ENCODE data around the gene ATF1. TPM values are rescaled to one million over a fixed set of nuclear protein-coding genes. Genes with fewer than 3 reads are reported as not detected.

ATF1 gene
- total and polyA plus RNA-seq, 8 donors: 0.58 to 42.0 (median 14.5) TPM

DNA sequence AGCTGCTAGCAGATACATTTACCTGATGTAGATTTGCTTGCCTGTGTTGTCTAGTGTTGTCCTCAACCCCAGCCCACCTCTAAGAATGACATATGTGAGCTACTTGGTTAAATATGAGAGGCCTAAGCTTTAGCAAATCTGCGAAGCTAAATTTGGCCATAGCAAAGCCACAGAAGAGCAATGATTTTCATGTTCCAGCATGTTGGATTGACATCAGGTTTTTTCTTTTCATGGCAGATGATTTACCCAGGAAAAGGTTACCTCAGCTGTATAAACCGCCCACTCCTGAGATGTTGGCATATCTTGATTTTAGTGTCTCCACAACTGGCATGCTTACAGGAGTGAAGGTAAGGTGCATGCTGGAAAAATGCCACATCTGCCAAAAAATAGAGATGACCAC is 36.4 kb upstream of the ATF1 start:
- no peak for DNase-seq
- H3K27ac ChIP-seq: no peak overlapping the region
- H3K9me3 ChIP-seq: no peaks in the 10 kb centered on the region
- WGBS, 5 donors: 85 to 98% (median 95%) methylated on average over 2 of the region's 2 CpGs
- H3K4me1 ChIP-seq: peaks cover 0 to 16% (median 3%) of the 10 kb centered on the region in 4 donors
- TF ChIP-seq POLR2A (IDR thresholded peaks at IDR 0.05): no peak
- no peak for TF ChIP-seq EP300 (IDR thresholded peaks at IDR 0.05)
- TF ChIP-seq CTCF (IDR thresholded peaks at IDR 0.05): no peak
- intact Hi-C loops (cut with DNase I; ENCODE audit: low total_unique reads): no loop called here
- no peaks in the 10 kb centered on the region for H3K27me3 ChIP-seq
- peaks cover 72 to 100% (median 100%) of the 10 kb centered on the region in 4 donors for H3K36me3 ChIP-seq
- H3K4me3 ChIP-seq: no peak overlapping the region

- intact Hi-C loops (cut with DNase I; ENCODE audit: low total_unique reads): no loop called here
- peaks cover 71 to 100% (median 100%) of the 10 kb centered on the region in 4 donors for H3K36me3 ChIP-seq
- H3K9me3 ChIP-seq: no peaks in the 10 kb centered on the region
- no peak for TF ChIP-seq CTCF (IDR thresholded peaks at IDR 0.05)
- TF ChIP-seq EP300 (IDR thresholded peaks at IDR 0.05): no peak
- no peak for TF ChIP-seq POLR2AphosphoS5 (IDR thresholded peaks at IDR 0.05)
- no peaks in the 10 kb centered on the region for H3K27me3 ChIP-seq
- DNase-seq: no peak
- no peak overlapping the region for H3K27ac ChIP-seq
- H3K4me1 ChIP-seq: peaks cover 0 to 16% (median 3%) of the 10 kb centered on the region in 4 donors
- H3K4me3 ChIP-seq: no peak overlapping the region
- 88 to 94% (median 91%) methylated on average over 7 of the region's 7 CpGs for WGBS, 5 donors
Observed at GRCh38 chr12:50728417-50728816, 35.5 kb upstream of the ATF1 start.

DNA sequence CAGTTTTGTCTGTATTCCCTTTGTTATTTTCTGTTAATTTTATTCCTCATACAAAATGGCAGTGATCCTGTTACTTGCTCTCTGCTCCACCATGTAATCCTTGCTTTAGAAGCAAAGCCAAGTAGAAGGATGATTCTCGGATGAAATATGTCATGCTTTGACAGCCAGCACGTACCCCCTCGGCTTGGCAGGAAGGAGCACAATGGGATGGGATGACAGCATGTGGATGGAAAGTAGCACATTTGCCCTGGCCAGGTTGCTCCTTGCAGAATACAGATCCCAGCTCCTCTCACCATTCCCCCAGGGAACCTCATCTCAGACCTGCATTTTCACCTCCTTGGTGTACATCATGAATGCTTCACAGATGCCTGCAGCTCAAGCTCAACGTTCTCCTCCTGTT is 35.1 kb upstream of the ATF1 start:
- Histone ChIP-seq H3K4me3 (no peak overlapping the region), H3K9me3 (no peaks in the 10 kb centered on the region), H3K4me1 (peaks cover 0 to 16% (median 3%) of the 10 kb centered on the region in 4 donors), H3K36me3 (peaks cover 71 to 100% (median 100%) of the 10 kb centered on the region in 4 donors), H3K27me3 (no peaks in the 10 kb centered on the region), H3K27ac (no peak overlapping the region)
- intact Hi-C loops (cut with DNase I; ENCODE audit: low total_unique reads): no loop called here
- 82 to 90% (median 84%) methylated on average over 4 of the region's 4 CpGs for WGBS, 5 donors
- no peak for DNase-seq
- TF ChIP-seq POLR2A (IDR thresholded peaks at IDR 0.05) (no peak), EP300 (IDR thresholded peaks at IDR 0.05) (no peak), CTCF (IDR thresholded peaks at IDR 0.05) (no peak), POLR2AphosphoS5 (IDR thresholded peaks at IDR 0.05) (no peak)

DNA sequence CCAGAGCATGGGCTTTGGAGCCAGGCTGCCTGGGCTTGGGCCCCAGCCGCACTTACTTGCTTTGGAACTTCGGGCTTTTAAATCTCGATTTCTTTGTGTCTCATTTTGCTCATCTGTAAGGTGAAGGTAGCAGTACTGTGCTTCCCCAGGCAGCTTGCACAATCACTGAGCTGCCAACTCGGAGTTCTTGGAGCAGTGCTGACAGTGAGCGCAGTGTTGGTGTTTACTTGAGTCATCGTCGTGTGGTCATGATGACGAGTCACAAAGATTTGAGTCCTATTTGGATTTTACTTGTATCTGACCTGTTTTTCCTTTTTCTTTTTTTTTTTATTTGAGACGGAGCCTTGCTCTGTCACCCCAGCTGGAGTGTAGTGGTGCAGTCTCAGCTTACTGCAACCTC is 31.3 kb upstream of the ATF1 start:
- no peaks in the 10 kb centered on the region for H3K9me3 ChIP-seq
- H3K4me1 ChIP-seq: no peaks in the 10 kb centered on the region
- no peak overlapping the region for H3K4me3 ChIP-seq
- H3K27ac ChIP-seq: no peak overlapping the region
- no peak for DNase-seq
- 85 to 91% (median 90%) methylated on average over 9 of the region's 9 CpGs for WGBS, 5 donors
- TF ChIP-seq EP300 (IDR thresholded peaks at IDR 0.05) (no peak), CTCF (IDR thresholded peaks at IDR 0.05) (no peak), POLR2A (IDR thresholded peaks at IDR 0.05) (no peak), POLR2AphosphoS5 (IDR thresholded peaks at IDR 0.05) (no peak)
- intact Hi-C loops (cut with DNase I; ENCODE audit: low total_unique reads): no loop called here
- no peaks in the 10 kb centered on the region for H3K27me3 ChIP-seq
- peaks cover 72 to 100% (median 97%) of the 10 kb centered on the region in 4 donors for H3K36me3 ChIP-seq

Measured in stomach (tissue), 9 donors.